Measurements from ENCODE around the gene API5.

Gene API5

GRCh38 chr11:43377389-43377788 is 65.6 kb downstream of the API5 start:
- DNase-seq, result no peak
- H3K9me3 Mint-ChIP-seq, result no peaks in the 10 kb centered on the region
- no peaks in the 10 kb centered on the region for H3K27me3 Mint-ChIP-seq (ENCODE audit: low read depth, poor library complexity)
- H3K4me1 Mint-ChIP-seq, result no peaks in the 10 kb centered on the region
- no peak for TF ChIP-seq CTCF (IDR thresholded peaks at IDR 0.05)
- H3K36me3 Mint-ChIP-seq (ENCODE audit: low read depth), result peaks cover 26% of the 10 kb centered on the region
- no peak overlapping the region for H3K4me3 Mint-ChIP-seq
- H3K27ac Mint-ChIP-seq, result no peak overlapping the region

GRCh38 chr11:43378897-43379296 is 67.1 kb downstream of the API5 start:
- H3K27ac Mint-ChIP-seq, result no peak overlapping the region
- H3K36me3 Mint-ChIP-seq (ENCODE audit: low read depth), result peaks cover 31% of the 10 kb centered on the region
- no peak for TF ChIP-seq CTCF (IDR thresholded peaks at IDR 0.05)
- H3K9me3 Mint-ChIP-seq, result no peaks in the 10 kb centered on the region
- H3K27me3 Mint-ChIP-seq (ENCODE audit: low read depth, poor library complexity), result no peaks in the 10 kb centered on the region
- no peaks in the 10 kb centered on the region for H3K4me1 Mint-ChIP-seq
- no peak for DNase-seq
- H3K4me3 Mint-ChIP-seq, result no peak overlapping the region

GRCh38 chr11:43381802-43382201 is 70.0 kb downstream of the API5 start:
- Mint-ChIP-seq H3K27me3 (ENCODE audit: low read depth, poor library complexity) (no peaks in the 10 kb centered on the region), H3K4me3 (no peak overlapping the region), H3K4me1 (no peaks in the 10 kb centered on the region), H3K36me3 (ENCODE audit: low read depth) (peaks cover 48% of the 10 kb centered on the region), H3K9me3 (no peaks in the 10 kb centered on the region), H3K27ac (no peak overlapping the region)
- TF ChIP-seq CTCF (IDR thresholded peaks at IDR 0.05), result no peak
- no peak for DNase-seq

- no peak for TF ChIP-seq CTCF (IDR thresholded peaks at IDR 0.05)
- H3K4me3 Mint-ChIP-seq, result no peak overlapping the region
- no peaks in the 10 kb centered on the region for H3K4me1 Mint-ChIP-seq
- no peak for DNase-seq
- no peaks in the 10 kb centered on the region for H3K9me3 Mint-ChIP-seq
- no peak overlapping the region for H3K27ac Mint-ChIP-seq
- H3K27me3 Mint-ChIP-seq (ENCODE audit: low read depth, poor library complexity), result no peaks in the 10 kb centered on the region
- H3K36me3 Mint-ChIP-seq (ENCODE audit: low read depth), result peaks cover 48% of the 10 kb centered on the region
These were observed 70.8 kb downstream of the API5 start for GRCh38 chr11:43382614-43383013.

- no peak overlapping the region for H3K4me3 Mint-ChIP-seq
- no peak for TF ChIP-seq CTCF (IDR thresholded peaks at IDR 0.05)
- H3K27ac Mint-ChIP-seq, result peak overlapping the region; percentile 42
- peaks cover 49% of the 10 kb centered on the region for H3K36me3 Mint-ChIP-seq (ENCODE audit: low read depth)
- H3K27me3 Mint-ChIP-seq (ENCODE audit: low read depth, poor library complexity), result no peaks in the 10 kb centered on the region
- no peaks in the 10 kb centered on the region for H3K4me1 Mint-ChIP-seq
- no peak for DNase-seq
- no peaks in the 10 kb centered on the region for H3K9me3 Mint-ChIP-seq
These were observed 72.6 kb downstream of the API5 start for GRCh38 chr11:43384393-43384792.

GRCh38 chr11:43392713-43393112 is 80.9 kb downstream of the API5 start:
- Mint-ChIP-seq H3K4me3 (no peak overlapping the region), H3K27me3 (ENCODE audit: low read depth, poor library complexity) (no peaks in the 10 kb centered on the region), H3K27ac (no peak overlapping the region), H3K9me3 (no peaks in the 10 kb centered on the region), H3K4me1 (no peaks in the 10 kb centered on the region), H3K36me3 (ENCODE audit: low read depth) (peaks cover 71% of the 10 kb centered on the region)
- no peak for DNase-seq
- no peak for TF ChIP-seq CTCF (IDR thresholded peaks at IDR 0.05)

All from nephron progenitor cell (in vitro differentiated cells).